ENCODE measurements around the gene STIM2. TPM values are rescaled to one million over a fixed set of nuclear protein-coding genes. Genes with fewer than 3 reads are reported as not detected.

The STIM2 gene
- total RNA-seq, 1 donor from 2014 or later, result 17.3 TPM

GRCh38 chr4:26837993-26838842, 22.4 kb upstream of the STIM2 start:
- DNase-seq (ENCODE audit: low read depth in 2 of 2), result peak in 1 of 2 donors; percentile 57

GRCh38 chr4:26839016-26839415, 21.6 kb upstream of the STIM2 start:
- no peak for DNase-seq (ENCODE audit: low read depth in 2 of 2)

DNA sequence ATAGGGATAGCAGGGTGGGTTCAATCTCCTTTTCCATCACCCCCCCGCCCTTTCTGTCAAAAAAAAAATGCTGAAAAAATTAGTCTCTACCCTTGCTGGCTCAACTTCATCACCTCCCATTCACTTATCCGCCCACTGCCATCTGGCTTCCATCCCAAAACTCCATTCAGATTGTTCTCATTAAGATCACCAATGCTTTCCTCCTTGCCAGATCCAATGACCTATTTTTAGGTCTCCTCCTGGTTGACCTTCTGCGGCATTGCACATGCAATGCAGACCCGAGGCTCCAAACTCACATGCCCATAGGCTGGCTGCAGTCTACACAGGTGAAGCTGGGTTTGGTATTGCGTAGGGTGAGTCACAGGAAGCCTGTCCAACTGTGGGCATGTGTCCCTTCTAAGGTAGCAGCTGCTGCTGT, 21.1 kb upstream of the STIM2 start:
- no peak for DNase-seq (ENCODE audit: low read depth in 2 of 2)

DNA sequence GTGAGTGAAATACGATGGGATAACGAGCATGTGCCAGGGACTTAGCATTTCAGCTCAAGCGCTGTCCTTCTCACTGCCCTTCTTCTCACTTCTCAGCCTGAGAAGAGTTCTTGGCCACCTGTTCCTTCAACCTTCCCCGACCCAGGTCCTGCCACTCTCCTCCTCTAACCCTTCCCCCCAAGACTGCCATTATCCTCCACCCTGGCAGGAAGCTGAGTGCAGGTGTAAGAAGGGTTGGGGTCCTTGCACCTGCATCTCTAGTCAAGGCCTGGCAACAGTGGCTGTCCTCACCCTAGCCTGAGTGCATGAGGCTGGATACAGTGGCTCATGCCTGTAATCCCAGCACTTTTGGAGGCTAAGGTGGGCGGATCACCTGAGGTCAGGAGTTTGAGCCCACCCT, 19.9 kb upstream of the STIM2 start:
- no peak for DNase-seq (ENCODE audit: low read depth in 2 of 2)

DNA sequence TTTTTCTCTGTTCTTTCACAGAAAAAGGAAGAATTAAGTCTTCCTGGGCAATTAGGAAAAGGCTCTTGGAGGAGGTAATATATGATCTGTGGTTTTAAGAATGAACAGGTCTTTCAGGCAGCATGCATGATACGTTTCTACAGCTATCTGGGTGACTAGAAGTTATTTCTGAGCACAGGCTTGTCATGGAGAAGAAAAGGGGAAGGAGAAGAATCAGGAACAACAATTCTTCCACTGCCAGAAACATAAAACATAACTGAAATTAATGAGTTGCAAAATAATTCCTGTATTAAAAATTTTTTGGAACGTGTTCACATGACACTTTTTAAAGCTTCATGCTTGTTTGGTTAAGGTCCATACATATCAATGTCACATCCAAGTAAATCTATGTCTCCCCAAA, 17.7 kb upstream of the STIM2 start:
- DNase-seq (ENCODE audit: low read depth in 2 of 2), result no peak

- no peak for DNase-seq (ENCODE audit: low read depth in 2 of 2)
These were observed 10.1 kb upstream of the STIM2 start for GRCh38 chr4:26850528-26850927.

DNA sequence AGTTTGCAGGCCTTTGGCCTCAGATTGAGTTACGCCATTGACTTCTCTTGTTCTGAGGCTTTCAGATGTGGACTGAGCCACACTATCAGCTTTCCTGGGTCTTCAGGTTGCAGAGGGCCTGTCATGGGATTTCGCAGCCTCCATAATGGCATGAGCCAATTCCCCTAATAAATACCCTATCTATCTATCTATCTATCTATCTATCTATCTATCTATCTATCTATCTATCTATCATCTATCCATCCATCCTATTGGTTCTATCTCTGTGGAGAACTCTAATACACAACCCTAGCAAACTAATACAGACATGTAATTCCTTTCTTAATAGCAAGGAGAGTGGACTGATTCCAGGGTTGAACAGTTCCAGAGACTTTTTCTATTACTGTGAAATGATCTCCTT, 9.5 kb upstream of the STIM2 start:
- DNase-seq (ENCODE audit: low read depth in 2 of 2), result no peak

DNA sequence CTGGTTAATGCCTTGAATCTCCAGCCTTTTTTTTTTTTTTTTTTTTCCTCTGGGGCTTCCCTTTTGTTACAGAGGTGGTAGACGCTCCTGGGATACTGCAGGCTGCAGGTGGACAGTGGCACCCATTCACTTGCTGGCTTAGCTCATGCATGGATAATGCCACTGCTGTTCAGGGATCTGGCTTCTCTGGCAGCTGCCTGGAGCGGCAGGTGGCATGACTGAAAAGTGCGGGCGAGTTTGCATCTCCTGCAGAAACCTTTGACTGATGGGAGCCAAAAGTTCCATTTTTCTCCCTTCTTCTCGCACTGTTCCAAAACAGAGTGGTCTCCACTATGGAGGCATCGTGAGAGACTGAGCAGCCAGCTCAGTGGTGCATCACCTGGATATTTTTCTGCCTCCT, 5.9 kb upstream of the STIM2 start:
- DNase-seq (ENCODE audit: low read depth in 2 of 2), result no peak

DNA sequence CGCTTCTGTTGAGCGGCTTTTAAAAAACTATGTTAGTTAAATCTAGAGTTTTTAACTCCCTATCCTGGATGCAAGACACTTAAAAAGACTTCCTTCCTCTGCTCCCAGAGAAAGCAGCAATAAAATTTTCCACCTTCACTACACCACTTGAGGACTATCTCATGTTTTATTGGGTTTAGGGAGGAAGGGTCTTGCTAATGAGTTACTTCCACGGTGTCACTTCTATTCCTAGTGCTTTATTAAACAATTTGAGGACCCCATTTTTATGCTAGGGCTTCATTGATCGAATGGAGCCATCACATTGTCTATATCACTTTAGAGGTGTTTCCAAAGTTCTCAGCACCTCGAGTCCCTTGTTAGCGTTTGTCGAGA, 3.7 kb upstream of the STIM2 start:
- no peak for DNase-seq (ENCODE audit: low read depth in 2 of 2)

GRCh38 chr4:26857278-26858034, 3.2 kb upstream of the STIM2 start:
- DNase-seq (ENCODE audit: low read depth in 2 of 2), result peak; percentile 84 to 89

GRCh38 chr4:26858035-26858918, 2.4 kb upstream of the STIM2 start:
- no peak for DNase-seq (ENCODE audit: low read depth in 2 of 2)

DNA sequence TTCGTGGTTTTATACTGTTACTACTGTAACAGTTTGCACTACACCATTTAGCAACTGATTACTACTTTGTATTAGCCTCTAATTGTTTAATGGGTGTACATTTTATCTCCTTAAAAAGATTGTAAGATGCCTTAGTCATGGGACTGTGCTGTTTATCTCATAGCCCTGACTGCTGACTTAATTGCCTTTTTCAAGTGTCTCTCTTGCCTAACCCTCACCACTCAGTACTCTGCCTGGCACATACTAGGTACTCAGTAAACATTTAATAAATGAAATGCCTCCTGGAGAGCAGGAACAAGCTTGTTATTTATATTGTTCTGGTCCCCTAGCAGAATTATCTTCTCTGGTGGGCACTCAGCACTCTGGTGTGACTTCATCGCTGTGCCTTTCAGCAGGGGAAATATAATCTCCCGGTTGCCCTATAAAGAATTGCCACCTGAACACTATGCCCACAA, 1.7 kb upstream of the STIM2 start:
- no peak for DNase-seq (ENCODE audit: low read depth in 2 of 2)

- DNase-seq (ENCODE audit: low read depth in 2 of 2), result no peak
These were observed 882 bp upstream of the STIM2 start for GRCh38 chr4:26859762-26860156.

GRCh38 chr4:26860922-26861433, 337 bp downstream of the STIM2 start:
- DNase-seq (ENCODE audit: low read depth in 2 of 2), result peak; percentile 74

- DNase-seq (ENCODE audit: low read depth in 2 of 2), result peak; percentile 63 to 78
These were observed 969 bp downstream of the STIM2 start for GRCh38 chr4:26861434-26862186.

GRCh38 chr4:26862381-26862915, 1.8 kb downstream of the STIM2 start:
- DNase-seq (ENCODE audit: low read depth in 2 of 2), result no peak

DNA sequence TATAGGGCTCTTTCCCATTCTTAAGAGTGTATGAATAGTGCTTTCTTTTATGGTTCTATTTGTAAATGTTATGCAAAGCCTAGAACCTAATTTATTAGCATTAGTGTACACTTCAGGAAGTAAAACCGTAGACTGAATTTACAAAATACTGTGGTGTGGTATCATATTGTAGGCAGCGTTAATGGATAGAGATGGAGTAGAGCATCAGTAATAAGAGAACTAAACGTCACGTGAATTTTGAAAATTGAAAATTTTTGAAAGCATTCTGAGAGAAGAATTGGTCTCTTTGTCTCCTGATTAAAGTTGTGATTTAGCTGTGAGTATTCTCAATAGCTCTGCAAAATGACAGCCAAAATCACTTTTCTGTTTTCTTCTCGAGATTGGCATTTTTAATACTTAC, 2.9 kb downstream of the STIM2 start:
- no peak for DNase-seq (ENCODE audit: low read depth in 2 of 2)

- peak; percentile 39 to 50 for DNase-seq (ENCODE audit: low read depth in 2 of 2)
These were observed 4.3 kb downstream of the STIM2 start for GRCh38 chr4:26864899-26865298.

DNA sequence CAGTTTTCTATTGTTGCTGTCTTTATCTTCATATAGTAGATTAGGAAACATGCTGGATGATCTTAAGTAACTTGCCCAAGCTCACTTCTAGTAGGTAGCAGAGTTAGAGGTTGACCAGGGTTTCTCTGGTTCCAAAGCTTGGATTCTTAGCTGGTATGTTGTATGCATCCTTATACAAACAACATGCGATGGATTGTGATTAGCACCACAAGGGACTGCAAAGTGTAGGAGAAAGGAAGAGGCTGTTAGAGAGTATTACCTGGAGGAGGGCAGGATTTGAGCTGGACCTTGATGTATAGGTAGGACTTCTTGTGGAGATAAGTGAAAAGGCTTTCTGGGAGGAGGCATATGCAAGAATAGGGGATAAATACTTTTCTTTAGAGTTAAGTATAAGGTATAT, 5.6 kb downstream of the STIM2 start:
- no peak for DNase-seq (ENCODE audit: low read depth in 2 of 2)

DNA sequence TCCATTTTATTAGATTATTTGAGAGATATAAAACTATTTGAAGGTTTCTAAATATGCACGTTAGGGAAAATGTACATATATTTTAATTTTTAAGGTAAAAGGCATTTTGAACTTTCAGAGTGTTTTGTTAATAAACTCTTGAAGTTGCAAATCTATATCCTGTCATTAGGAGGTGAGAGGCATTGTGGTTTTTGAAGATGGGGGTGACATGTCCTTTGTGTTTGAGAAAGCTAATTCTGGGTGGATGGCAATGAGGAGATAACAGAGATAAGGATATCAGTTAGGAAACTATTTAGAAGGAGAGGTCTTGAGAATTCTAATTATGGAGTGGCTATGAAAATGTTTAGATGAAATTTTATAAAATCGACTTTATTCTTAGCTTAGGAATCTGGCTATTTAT, 6.1 kb downstream of the STIM2 start:
- DNase-seq (ENCODE audit: low read depth in 2 of 2), result no peak

All from lung microvascular endothelial cell (primary cell).